Measurements from ENCODE around the gene ZG16B. TPM values are rescaled to one million over a fixed set of nuclear protein-coding genes. Genes with fewer than 3 reads are reported as not detected.

Gene ZG16B
- total and polyA plus RNA-seq, 2 donors = 0.85 to 1.2 TPM

GRCh38 chr16:2846511-2847310 lies 16.6 kb downstream of the ZG16B start:
- H3K27ac ChIP-seq (ENCODE audit: low read depth in 1 of 2, low read length in 1 of 2) = no peak overlapping the region
- peaks cover 0 to 24% of the 10 kb centered on the region in 2 donors for H3K27me3 ChIP-seq (ENCODE audit: control insufficient read depth in 2 of 2, insufficient read depth in 1 of 2, low read length in 1 of 2)
- 80% methylated on average over 3 of the region's 3 CpGs for WGBS

GRCh38 chr16:2848933-2849725 lies 19.0 kb downstream of the ZG16B start:
- Histone ChIP-seq H3K27ac (ENCODE audit: low read depth in 1 of 2, low read length in 1 of 2) (no peak overlapping the region), H3K4me1 (ENCODE audit: control insufficient read depth in 2 of 2, insufficient read depth in 2 of 2, low read length in 2 of 2) (no peaks in the 10 kb centered on the region), H3K27me3 (ENCODE audit: control insufficient read depth in 2 of 2, insufficient read depth in 1 of 2, low read length in 1 of 2) (peaks cover 0 to 33% of the 10 kb centered on the region in 2 donors), H3K9me3 (ENCODE audit: control insufficient read depth in 2 of 2, insufficient read depth in 1 of 2, low read length in 1 of 2) (peaks cover 0 to 20% of the 10 kb centered on the region in 2 donors), H3K4me3 (ENCODE audit: low read length in 2 of 2) (no peak overlapping the region), H3K36me3 (ENCODE audit: control insufficient read depth in 2 of 2, insufficient read depth in 2 of 2, low read length in 1 of 2) (no peaks in the 10 kb centered on the region)
- DNase-seq (ENCODE audit: low read depth in 6 of 9, low spot score in 9 of 9) = no peak
- 69% methylated on average over 16 of the region's 16 CpGs for WGBS

More at GRCh38 chr16:2846511-2847310, 16.6 kb downstream of the ZG16B start:
- H3K36me3 ChIP-seq (ENCODE audit: control insufficient read depth in 2 of 2, insufficient read depth in 2 of 2, low read length in 1 of 2) = no peaks in the 10 kb centered on the region
- peaks cover 2 to 11% of the 10 kb centered on the region in 2 donors for H3K9me3 ChIP-seq (ENCODE audit: control insufficient read depth in 2 of 2, insufficient read depth in 1 of 2, low read length in 1 of 2)
- H3K4me3 ChIP-seq (ENCODE audit: low read length in 2 of 2) = no peak overlapping the region
- H3K4me1 ChIP-seq (ENCODE audit: control insufficient read depth in 2 of 2, insufficient read depth in 2 of 2, low read length in 2 of 2) = peaks cover 6 to 9% of the 10 kb centered on the region in 2 donors
- DNase-seq (ENCODE audit: low read depth in 6 of 9, low spot score in 9 of 9) = no peak

GRCh38 chr16:2852003-2852730 lies 22.1 kb downstream of the ZG16B start:
- H3K9me3 ChIP-seq (ENCODE audit: control insufficient read depth in 2 of 2, insufficient read depth in 1 of 2, low read length in 1 of 2) = peaks cover 0 to 24% of the 10 kb centered on the region in 2 donors
- DNase-seq (ENCODE audit: low read depth in 6 of 9, low spot score in 9 of 9) = no peak
- 95% methylated on average over 16 of the region's 16 CpGs for WGBS
- H3K36me3 ChIP-seq (ENCODE audit: control insufficient read depth in 2 of 2, insufficient read depth in 2 of 2, low read length in 1 of 2) = no peaks in the 10 kb centered on the region
- no peak overlapping the region for H3K27ac ChIP-seq (ENCODE audit: low read depth in 1 of 2, low read length in 1 of 2)
- peaks cover 4 to 45% of the 10 kb centered on the region in 2 donors for H3K27me3 ChIP-seq (ENCODE audit: control insufficient read depth in 2 of 2, insufficient read depth in 1 of 2, low read length in 1 of 2)
- no peak overlapping the region for H3K4me3 ChIP-seq (ENCODE audit: low read length in 2 of 2)
- no peaks in the 10 kb centered on the region for H3K4me1 ChIP-seq (ENCODE audit: control insufficient read depth in 2 of 2, insufficient read depth in 2 of 2, low read length in 2 of 2)

GRCh38 chr16:2852731-2853507 lies 22.8 kb downstream of the ZG16B start:
- WGBS = 59% methylated on average over 56 of the region's 56 CpGs
- no peak overlapping the region for H3K27ac ChIP-seq (ENCODE audit: low read depth in 1 of 2, low read length in 1 of 2)
- H3K4me3 ChIP-seq (ENCODE audit: low read length in 2 of 2) = no peak overlapping the region
- H3K4me1 ChIP-seq (ENCODE audit: control insufficient read depth in 2 of 2, insufficient read depth in 2 of 2, low read length in 2 of 2) = no peaks in the 10 kb centered on the region
- peaks cover 0 to 24% of the 10 kb centered on the region in 2 donors for H3K9me3 ChIP-seq (ENCODE audit: control insufficient read depth in 2 of 2, insufficient read depth in 1 of 2, low read length in 1 of 2)
- no peak for DNase-seq (ENCODE audit: low read depth in 6 of 9, low spot score in 9 of 9)
- peaks cover 6 to 52% of the 10 kb centered on the region in 2 donors for H3K27me3 ChIP-seq (ENCODE audit: control insufficient read depth in 2 of 2, insufficient read depth in 1 of 2, low read length in 1 of 2)
- H3K36me3 ChIP-seq (ENCODE audit: control insufficient read depth in 2 of 2, insufficient read depth in 2 of 2, low read length in 1 of 2) = no peaks in the 10 kb centered on the region

GRCh38 chr16:2853531-2854073 lies 23.5 kb downstream of the ZG16B start:
- no peaks in the 10 kb centered on the region for H3K4me1 ChIP-seq (ENCODE audit: control insufficient read depth in 2 of 2, insufficient read depth in 2 of 2, low read length in 2 of 2)
- DNase-seq (ENCODE audit: low read depth in 6 of 9, low spot score in 9 of 9) = no peak
- peaks cover 0 to 24% of the 10 kb centered on the region in 2 donors for H3K9me3 ChIP-seq (ENCODE audit: control insufficient read depth in 2 of 2, insufficient read depth in 1 of 2, low read length in 1 of 2)
- 81% methylated on average over 18 of the region's 18 CpGs for WGBS
- H3K27me3 ChIP-seq (ENCODE audit: control insufficient read depth in 2 of 2, insufficient read depth in 1 of 2, low read length in 1 of 2) = peaks cover 12 to 59% of the 10 kb centered on the region in 2 donors
- no peak overlapping the region for H3K27ac ChIP-seq (ENCODE audit: low read depth in 1 of 2, low read length in 1 of 2)
- no peaks in the 10 kb centered on the region for H3K36me3 ChIP-seq (ENCODE audit: control insufficient read depth in 2 of 2, insufficient read depth in 2 of 2, low read length in 1 of 2)
- no peak overlapping the region for H3K4me3 ChIP-seq (ENCODE audit: low read length in 2 of 2)

- no peaks in the 10 kb centered on the region for H3K36me3 ChIP-seq (ENCODE audit: control insufficient read depth in 2 of 2, insufficient read depth in 2 of 2, low read length in 1 of 2)
- peaks cover 0 to 24% of the 10 kb centered on the region in 2 donors for H3K9me3 ChIP-seq (ENCODE audit: control insufficient read depth in 2 of 2, insufficient read depth in 1 of 2, low read length in 1 of 2)
- WGBS = 63% methylated on average over 5 of the region's 5 CpGs
- no peaks in the 10 kb centered on the region for H3K4me1 ChIP-seq (ENCODE audit: control insufficient read depth in 2 of 2, insufficient read depth in 2 of 2, low read length in 2 of 2)
- no peak for DNase-seq (ENCODE audit: low read depth in 6 of 9, low spot score in 9 of 9)
- no peak overlapping the region for H3K27ac ChIP-seq (ENCODE audit: low read depth in 1 of 2, low read length in 1 of 2)
- no peak overlapping the region for H3K4me3 ChIP-seq (ENCODE audit: low read length in 2 of 2)
- H3K27me3 ChIP-seq (ENCODE audit: control insufficient read depth in 2 of 2, insufficient read depth in 1 of 2, low read length in 1 of 2) = peaks cover 15 to 60% of the 10 kb centered on the region in 2 donors
Observed at GRCh38 chr16:2854700-2855309, 24.7 kb downstream of the ZG16B start.

- Histone ChIP-seq H3K4me3 (ENCODE audit: low read length in 2 of 2) (no peak overlapping the region), H3K27me3 (ENCODE audit: control insufficient read depth in 2 of 2, insufficient read depth in 1 of 2, low read length in 1 of 2) (peaks cover 15 to 62% of the 10 kb centered on the region in 2 donors), H3K36me3 (ENCODE audit: control insufficient read depth in 2 of 2, insufficient read depth in 2 of 2, low read length in 1 of 2) (no peaks in the 10 kb centered on the region), H3K4me1 (ENCODE audit: control insufficient read depth in 2 of 2, insufficient read depth in 2 of 2, low read length in 2 of 2) (no peaks in the 10 kb centered on the region), H3K27ac (ENCODE audit: low read depth in 1 of 2, low read length in 1 of 2) (no peak overlapping the region), H3K9me3 (ENCODE audit: control insufficient read depth in 2 of 2, insufficient read depth in 1 of 2, low read length in 1 of 2) (peaks cover 0 to 26% of the 10 kb centered on the region in 2 donors)
- DNase-seq (ENCODE audit: low read depth in 6 of 9, low spot score in 9 of 9) = no peak
- 95% methylated on average over 6 of the region's 6 CpGs for WGBS
Observed at GRCh38 chr16:2855536-2855935, 25.4 kb downstream of the ZG16B start.

All from thymus (tissue), 11 donors.